ENCODE data around the gene CLDN18. TPM values are rescaled to one million over a fixed set of nuclear protein-coding genes. Genes with fewer than 3 reads are reported as not detected.
A peak's percentile ranks its signal among the peaks of the same experiment; 100 is the strongest.

Gene CLDN18
- total RNA-seq, 1 experiment from 2014 or later: 0.08 TPM

DNA sequence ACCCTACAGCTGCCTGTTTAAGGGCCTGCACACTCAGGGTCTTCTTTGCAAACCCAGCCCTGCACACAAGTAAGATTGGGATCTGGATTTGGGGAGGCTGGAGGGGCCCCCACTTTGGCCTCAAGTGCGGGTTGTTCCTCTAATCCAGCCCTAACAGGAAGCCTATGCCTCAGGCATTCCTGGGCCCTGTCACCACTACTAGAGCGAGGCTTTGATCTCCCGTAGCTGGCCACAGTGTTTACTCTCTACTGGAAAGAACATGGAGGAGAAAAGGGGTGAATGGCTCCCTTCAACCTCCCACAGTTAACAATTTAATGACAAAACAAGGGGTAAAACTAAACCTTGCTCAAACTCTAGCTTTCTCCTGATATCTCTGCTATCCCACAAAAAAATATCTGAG lies 57.0 kb downstream of the CLDN18 start:
- DNase-seq (ENCODE audit: low read depth, low spot score): no peak
- POLR2A ChIA-PET: no interaction called here
- intact Hi-C loops (cut with micrococcal nuclease; ENCODE audit: unreplicated experiment): no loop called here
- Histone ChIP-seq H3K9me3 (ENCODE audit: control insufficient read depth, insufficient read depth, low read depth, low read length) (no peaks in the 10 kb centered on the region), H3K27ac (ENCODE audit: low read length) (no peak overlapping the region), H3K36me3 (ENCODE audit: control insufficient read depth, insufficient read depth, low read length) (no peaks in the 10 kb centered on the region; the same call in 1 of the 2 replicates), H3K27me3 (ENCODE audit: control insufficient read depth, insufficient read depth, low read length) (no peaks in the 10 kb centered on the region), H3K4me3 (ENCODE audit: low read depth in 2 of 2, low read length in 2 of 2) (no peak overlapping the region), H3K4me1 (ENCODE audit: control insufficient read depth, insufficient read depth, low read length) (peaks cover 4% of the 10 kb centered on the region)
- no peak for ATAC-seq
- CTCF ChIA-PET: no interaction called here
- BruUV-seq (replicated peaks): no TSS peak
- TF ChIP-seq, protein P1, sequence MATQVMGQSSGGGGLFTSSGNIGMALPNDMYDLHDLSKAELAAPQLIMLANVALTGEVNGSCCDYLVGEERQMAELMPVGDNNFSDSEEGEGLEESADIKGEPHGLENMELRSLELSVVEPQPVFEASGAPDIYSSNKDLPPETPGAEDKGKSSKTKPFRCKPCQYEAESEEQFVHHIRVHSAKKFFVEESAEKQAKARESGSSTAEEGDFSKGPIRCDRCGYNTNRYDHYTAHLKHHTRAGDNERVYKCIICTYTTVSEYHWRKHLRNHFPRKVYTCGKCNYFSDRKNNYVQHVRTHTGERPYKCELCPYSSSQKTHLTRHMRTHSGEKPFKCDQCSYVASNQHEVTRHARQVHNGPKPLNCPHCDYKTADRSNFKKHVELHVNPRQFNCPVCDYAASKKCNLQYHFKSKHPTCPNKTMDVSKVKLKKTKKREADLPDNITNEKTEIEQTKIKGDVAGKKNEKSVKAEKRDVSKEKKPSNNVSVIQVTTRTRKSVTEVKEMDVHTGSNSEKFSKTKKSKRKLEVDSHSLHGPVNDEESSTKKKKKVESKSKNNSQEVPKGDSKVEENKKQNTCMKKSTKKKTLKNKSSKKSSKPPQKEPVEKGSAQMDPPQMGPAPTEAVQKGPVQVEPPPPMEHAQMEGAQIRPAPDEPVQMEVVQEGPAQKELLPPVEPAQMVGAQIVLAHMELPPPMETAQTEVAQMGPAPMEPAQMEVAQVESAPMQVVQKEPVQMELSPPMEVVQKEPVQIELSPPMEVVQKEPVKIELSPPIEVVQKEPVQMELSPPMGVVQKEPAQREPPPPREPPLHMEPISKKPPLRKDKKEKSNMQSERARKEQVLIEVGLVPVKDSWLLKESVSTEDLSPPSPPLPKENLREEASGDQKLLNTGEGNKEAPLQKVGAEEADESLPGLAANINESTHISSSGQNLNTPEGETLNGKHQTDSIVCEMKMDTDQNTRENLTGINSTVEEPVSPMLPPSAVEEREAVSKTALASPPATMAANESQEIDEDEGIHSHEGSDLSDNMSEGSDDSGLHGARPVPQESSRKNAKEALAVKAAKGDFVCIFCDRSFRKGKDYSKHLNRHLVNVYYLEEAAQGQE (IDR thresholded peaks at IDR 0.05; ENCODE audit: insufficient read depth in 1 of 2, low read depth in 2 of 2, low read length in 1 of 2): no peak
- no peak for TF ChIP-seq TCF7L2 (IDR thresholded peaks at IDR 0.05; ENCODE audit: low read depth, low read length)
- TF ChIP-seq, protein P2, sequence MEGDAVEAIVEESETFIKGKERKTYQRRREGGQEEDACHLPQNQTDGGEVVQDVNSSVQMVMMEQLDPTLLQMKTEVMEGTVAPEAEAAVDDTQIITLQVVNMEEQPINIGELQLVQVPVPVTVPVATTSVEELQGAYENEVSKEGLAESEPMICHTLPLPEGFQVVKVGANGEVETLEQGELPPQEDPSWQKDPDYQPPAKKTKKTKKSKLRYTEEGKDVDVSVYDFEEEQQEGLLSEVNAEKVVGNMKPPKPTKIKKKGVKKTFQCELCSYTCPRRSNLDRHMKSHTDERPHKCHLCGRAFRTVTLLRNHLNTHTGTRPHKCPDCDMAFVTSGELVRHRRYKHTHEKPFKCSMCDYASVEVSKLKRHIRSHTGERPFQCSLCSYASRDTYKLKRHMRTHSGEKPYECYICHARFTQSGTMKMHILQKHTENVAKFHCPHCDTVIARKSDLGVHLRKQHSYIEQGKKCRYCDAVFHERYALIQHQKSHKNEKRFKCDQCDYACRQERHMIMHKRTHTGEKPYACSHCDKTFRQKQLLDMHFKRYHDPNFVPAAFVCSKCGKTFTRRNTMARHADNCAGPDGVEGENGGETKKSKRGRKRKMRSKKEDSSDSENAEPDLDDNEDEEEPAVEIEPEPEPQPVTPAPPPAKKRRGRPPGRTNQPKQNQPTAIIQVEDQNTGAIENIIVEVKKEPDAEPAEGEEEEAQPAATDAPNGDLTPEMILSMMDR (IDR thresholded peaks at IDR 0.05): no peak
- TF ChIP-seq POLR2AphosphoS5 (IDR thresholded peaks at IDR 0.05; ENCODE audit: low read depth, low read length): no peak
- TF ChIP-seq SIN3A (IDR thresholded peaks at IDR 0.05; ENCODE audit: borderline replicate concordance, insufficient read depth, low read depth, low read length): no peak
- in situ Hi-C loops (cut with HindIII; ENCODE audit: low pct_unique_long_range_greater_than_20kb, low sequenced_read_pairs): no loop called here

DNA sequence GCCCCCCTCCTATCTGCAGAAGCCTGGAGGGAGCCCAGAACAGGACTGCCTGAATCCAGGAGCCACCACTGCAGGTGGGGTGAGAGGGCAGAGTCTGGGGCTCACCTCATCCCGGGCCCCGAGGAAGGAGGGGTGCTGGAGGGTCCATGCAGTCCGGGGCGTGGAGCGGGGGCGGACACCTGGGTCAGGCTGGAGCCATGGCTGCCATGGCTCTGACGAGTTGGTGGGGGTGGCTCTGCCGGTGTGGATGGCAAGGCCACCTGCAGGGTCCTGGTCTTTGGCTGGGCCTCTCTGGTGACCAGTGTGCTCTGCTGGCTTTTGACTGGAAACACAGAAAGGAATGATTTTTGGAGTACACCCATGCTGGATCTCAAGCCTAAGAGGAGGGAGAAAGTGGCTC lies 58.1 kb downstream of the CLDN18 start:
- H3K27me3 ChIP-seq (ENCODE audit: control insufficient read depth, insufficient read depth, low read length): no peaks in the 10 kb centered on the region
- H3K36me3 ChIP-seq (ENCODE audit: control insufficient read depth, insufficient read depth, low read length): no peaks in the 10 kb centered on the region; the same call in 1 of the 2 replicates
- in situ Hi-C loops (cut with HindIII; ENCODE audit: low pct_unique_long_range_greater_than_20kb, low sequenced_read_pairs) (no loop called here), intact Hi-C loops (cut with micrococcal nuclease; ENCODE audit: unreplicated experiment) (loop anchor here (1.0 kb wide), 1 partner anchor 51 kb away; no protein-coding TSS in a partner anchor)
- no peak overlapping the region for H3K27ac ChIP-seq (ENCODE audit: low read length)
- H3K4me3 ChIP-seq (ENCODE audit: low read depth in 2 of 2, low read length in 2 of 2): no peak overlapping the region
- peaks cover 4% of the 10 kb centered on the region for H3K4me1 ChIP-seq (ENCODE audit: control insufficient read depth, insufficient read depth, low read length)
- no TSS peak for BruUV-seq (replicated peaks)
- ATAC-seq (0 out of 2 replicates have a peak, but pooled peaks have one; percentile 22), DNase-seq (ENCODE audit: low read depth, low spot score) (no peak)
- ChIA-PET CTCF (interaction anchor here (0.6 to 0.8 kb wide), 2 partner anchors 110 to 1170 kb away, joined by 3 to 4 read pairs; no protein-coding TSS in a partner anchor), POLR2A (no interaction called here)
- no peaks in the 10 kb centered on the region for H3K9me3 ChIP-seq (ENCODE audit: control insufficient read depth, insufficient read depth, low read depth, low read length)
- TF ChIP-seq SIN3A (IDR thresholded peaks at IDR 0.05; ENCODE audit: borderline replicate concordance, insufficient read depth, low read depth, low read length) (no peak), POLR2AphosphoS5 (IDR thresholded peaks at IDR 0.05; ENCODE audit: low read depth, low read length) (no peak), TCF7L2 (IDR thresholded peaks at IDR 0.05; ENCODE audit: low read depth, low read length) (no peak)
- TF ChIP-seq, protein P1 (IDR thresholded peaks at IDR 0.05; ENCODE audit: insufficient read depth in 1 of 2, low read depth in 2 of 2, low read length in 1 of 2): no peak
- TF ChIP-seq, protein P2 (IDR thresholded peaks at IDR 0.05): no peak
